Measurements from ENCODE around the gene SULT1C2. TPM values are rescaled to one million over a fixed set of nuclear protein-coding genes. Genes with fewer than 3 reads are reported as not detected.

SULT1C2 gene
- total RNA-seq, 4 donors from 2014 or later, result 0.23 to 0.42 TPM; not detected in 2

- no peak overlapping the region for H3K4me3 ChIP-seq (ENCODE audit: low read depth, poor library complexity, severe bottlenecking)
- intact Hi-C loops (cut with DNase I; ENCODE audit: low total_unique reads), result no loop called here
- no peak for TF ChIP-seq POLR2A (IDR thresholded peaks at IDR 0.05)
- no peak for TF ChIP-seq CTCF (IDR thresholded peaks at IDR 0.05)
- no peak for DNase-seq (ENCODE audit: low spot score in 2 of 2)
- WGBS, 2 donors, result 21 to 22% methylated on average over 1 of the region's 1 CpG
These were observed 35.6 kb upstream of the SULT1C2 start for GRCh38 chr2:108253106-108253505.

GRCh38 chr2:108257757-108258331 is 30.9 kb upstream of the SULT1C2 start:
- no peak overlapping the region for H3K4me3 ChIP-seq (ENCODE audit: low read depth, poor library complexity, severe bottlenecking)
- intact Hi-C loops (cut with DNase I; ENCODE audit: low total_unique reads), result no loop called here
- TF ChIP-seq POLR2A (IDR thresholded peaks at IDR 0.05) (no peak), CTCF (IDR thresholded peaks at IDR 0.05) (no peak)
- WGBS, 2 donors, result 62 to 73% methylated on average over 3 of the region's 3 CpGs
- no peak for DNase-seq (ENCODE audit: low spot score in 2 of 2)

GRCh38 chr2:108260773-108261172 is 27.9 kb upstream of the SULT1C2 start:
- intact Hi-C loops (cut with DNase I; ENCODE audit: low total_unique reads), result no loop called here
- no peak for TF ChIP-seq CTCF (IDR thresholded peaks at IDR 0.05)
- TF ChIP-seq POLR2A (IDR thresholded peaks at IDR 0.05), result no peak
- no peak for DNase-seq (ENCODE audit: low spot score in 2 of 2)
- no peak overlapping the region for H3K4me3 ChIP-seq (ENCODE audit: low read depth, poor library complexity, severe bottlenecking)
- WGBS, 2 donors, result 67 to 88% methylated on average over 1 of the region's 1 CpG

- no peak for TF ChIP-seq POLR2A (IDR thresholded peaks at IDR 0.05)
- no peak for TF ChIP-seq CTCF (IDR thresholded peaks at IDR 0.05)
- intact Hi-C loops (cut with DNase I; ENCODE audit: low total_unique reads), result no loop called here
- H3K4me3 ChIP-seq (ENCODE audit: low read depth, poor library complexity, severe bottlenecking), result no peak overlapping the region
- WGBS, 2 donors, result 54 to 60% methylated on average over 1 of the region's 1 CpG
- no peak for DNase-seq (ENCODE audit: low spot score in 2 of 2)
These were observed 26.7 kb upstream of the SULT1C2 start for GRCh38 chr2:108262036-108262435.

GRCh38 chr2:108263401-108263800 is 25.3 kb upstream of the SULT1C2 start:
- TF ChIP-seq CTCF (IDR thresholded peaks at IDR 0.05), result no peak
- TF ChIP-seq POLR2A (IDR thresholded peaks at IDR 0.05), result no peak
- DNase-seq (ENCODE audit: low spot score in 2 of 2), result no peak
- intact Hi-C loops (cut with DNase I; ENCODE audit: low total_unique reads), result no loop called here
- no peak overlapping the region for H3K4me3 ChIP-seq (ENCODE audit: low read depth, poor library complexity, severe bottlenecking)

GRCh38 chr2:108266218-108266617 is 22.5 kb upstream of the SULT1C2 start:
- TF ChIP-seq CTCF (IDR thresholded peaks at IDR 0.05) (no peak), POLR2A (IDR thresholded peaks at IDR 0.05) (no peak)
- WGBS, 2 donors, result 67 to 69% methylated on average over 3 of the region's 3 CpGs
- no peak for DNase-seq (ENCODE audit: low spot score in 2 of 2)
- intact Hi-C loops (cut with DNase I; ENCODE audit: low total_unique reads), result no loop called here
- no peak overlapping the region for H3K4me3 ChIP-seq (ENCODE audit: low read depth, poor library complexity, severe bottlenecking)
